GM23248 (cell line): ENCODE measurements around the gene FBXO2.

ENCODE experiments used
- EZH2 ChIP-seq: fragments of 200-600 bp; sonication (generic); IDR thresholded peaks from 2 replicates; pipeline ENCODE4 v1.6.1; 2018; ENCODE audit warnings: antibody characterized with exemption, mild to moderate bottlenecking; ENCODE audit not compliant: insufficient read depth, poor library complexity, severe bottlenecking
- EZH2phosphoT487 ChIP-seq: fragments of 200-600 bp; sonication (generic); IDR thresholded peaks from 2 replicates; pipeline ENCODE4 v1.6.1; 2018; ENCODE audit warnings: antibody characterized with exemption, moderate library complexity, mild to moderate bottlenecking, low read depth; ENCODE audit not compliant: insufficient read depth

DNA sequence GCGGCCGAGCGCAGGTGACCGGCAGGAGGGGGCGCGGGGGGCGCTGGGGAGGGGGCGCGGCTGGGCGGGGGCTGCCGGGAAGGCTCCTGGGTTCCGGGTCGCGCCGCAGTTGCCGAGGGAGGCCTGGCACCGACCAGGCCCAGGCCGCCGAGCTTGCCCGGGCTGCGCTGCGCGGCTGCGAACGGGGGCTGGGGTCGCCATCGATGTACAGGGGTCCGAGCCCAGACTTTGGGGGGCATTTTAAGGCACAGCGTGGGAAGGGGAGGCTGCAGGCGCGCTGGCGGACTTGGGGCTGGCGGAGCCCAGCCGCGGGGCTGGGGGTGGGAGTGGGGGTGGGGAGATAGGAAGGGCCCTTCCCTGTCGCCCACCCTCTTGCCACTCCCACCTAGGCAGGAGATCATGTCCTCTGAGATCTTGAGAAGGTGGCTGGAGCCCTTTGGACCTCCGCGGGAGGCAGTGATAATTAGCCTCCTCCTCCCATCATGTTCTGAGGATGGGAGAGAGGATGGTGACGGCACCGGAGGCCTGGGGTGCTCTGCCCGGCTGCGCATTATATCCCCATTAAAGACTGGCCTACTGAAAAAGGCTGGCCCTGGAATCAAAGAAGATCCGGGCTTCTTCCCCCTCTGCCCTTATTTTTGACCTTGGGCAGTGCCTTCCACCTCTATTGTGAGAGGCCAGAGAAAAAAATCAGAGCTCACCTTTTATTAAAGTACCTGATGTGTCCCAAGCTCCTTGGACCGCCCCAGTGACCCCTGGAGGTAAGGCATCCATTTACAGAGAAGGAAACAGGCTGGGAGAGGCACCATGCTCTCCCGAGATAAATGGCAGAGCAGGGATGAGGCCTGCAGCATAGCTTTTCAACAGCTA lies 945 bp upstream of the FBXO2 start:
- no peak for TF ChIP-seq EZH2
- TF ChIP-seq EZH2phosphoT487: no peak
